DND-41 (cell line): Measurements from ENCODE around the gene SPRED1.

Source experiments
- EZH2 ChIP-seq: IDR thresholded peaks from 3 replicates; pipeline ENCODE4 v1.6.1; 2012; ENCODE audit warnings: borderline replicate concordance, low read depth, mild to moderate bottlenecking, moderate library complexity, low read length, inconsistent platforms; ENCODE audit not compliant: severe bottlenecking
- TF ChIP-seq, protein P1 (sequence below): IDR thresholded peaks from 2 replicates; pipeline ENCODE4 v1.5.1; 2012; ENCODE audit warnings: borderline replicate concordance, low read length, moderate library complexity, mild to moderate bottlenecking; ENCODE audit not compliant: poor library complexity, severe bottlenecking; ENCODE audit errors: extremely low read depth

DNA sequence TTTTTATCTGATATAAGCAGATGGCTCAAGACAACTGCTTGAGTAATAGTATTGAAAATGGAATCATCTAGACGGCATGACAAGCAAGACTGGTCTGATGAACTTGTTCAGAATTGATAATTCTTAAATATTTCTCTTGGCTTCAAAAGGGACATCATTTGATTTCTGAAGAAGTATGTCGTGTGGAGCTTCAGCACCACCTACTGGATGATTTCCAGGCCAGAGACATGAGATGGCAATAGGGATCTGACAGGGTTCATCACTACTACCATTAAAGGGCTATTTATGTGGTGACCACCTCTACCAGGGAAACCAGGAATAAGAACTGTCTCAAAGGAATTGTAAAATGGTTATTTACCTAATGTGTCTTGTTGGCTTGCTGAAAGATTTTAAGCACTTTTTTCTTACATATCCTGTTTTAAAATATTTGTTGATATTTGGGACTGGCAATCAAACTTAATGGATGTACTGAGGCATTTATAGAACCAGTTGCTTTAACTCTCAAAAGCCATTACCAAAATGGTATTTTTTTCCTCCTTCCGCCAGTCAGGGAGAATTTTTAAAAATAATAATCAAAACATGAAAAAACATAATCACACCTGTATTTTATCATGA lies 101.8 kb downstream of the SPRED1 start:
- TF ChIP-seq, protein P1, sequence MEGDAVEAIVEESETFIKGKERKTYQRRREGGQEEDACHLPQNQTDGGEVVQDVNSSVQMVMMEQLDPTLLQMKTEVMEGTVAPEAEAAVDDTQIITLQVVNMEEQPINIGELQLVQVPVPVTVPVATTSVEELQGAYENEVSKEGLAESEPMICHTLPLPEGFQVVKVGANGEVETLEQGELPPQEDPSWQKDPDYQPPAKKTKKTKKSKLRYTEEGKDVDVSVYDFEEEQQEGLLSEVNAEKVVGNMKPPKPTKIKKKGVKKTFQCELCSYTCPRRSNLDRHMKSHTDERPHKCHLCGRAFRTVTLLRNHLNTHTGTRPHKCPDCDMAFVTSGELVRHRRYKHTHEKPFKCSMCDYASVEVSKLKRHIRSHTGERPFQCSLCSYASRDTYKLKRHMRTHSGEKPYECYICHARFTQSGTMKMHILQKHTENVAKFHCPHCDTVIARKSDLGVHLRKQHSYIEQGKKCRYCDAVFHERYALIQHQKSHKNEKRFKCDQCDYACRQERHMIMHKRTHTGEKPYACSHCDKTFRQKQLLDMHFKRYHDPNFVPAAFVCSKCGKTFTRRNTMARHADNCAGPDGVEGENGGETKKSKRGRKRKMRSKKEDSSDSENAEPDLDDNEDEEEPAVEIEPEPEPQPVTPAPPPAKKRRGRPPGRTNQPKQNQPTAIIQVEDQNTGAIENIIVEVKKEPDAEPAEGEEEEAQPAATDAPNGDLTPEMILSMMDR: peak; percentile 74
- TF ChIP-seq EZH2: no peak
